ENCODE results near the gene ADAM17. TPM values are rescaled to one million over a fixed set of nuclear protein-coding genes. Genes with fewer than 3 reads are reported as not detected.

Gene ADAM17
- polyA plus RNA-seq, 1 donor (not counting 4 experiments of a cell fraction or from before 2014, with no cell fraction given), result 13.3 TPM

GRCh38 chr2:9582624-9583023 is 27.0 kb upstream of the ADAM17 start:
- Histone ChIP-seq H3K9me1 (ENCODE audit: control insufficient read depth, extremely low read depth, insufficient read depth, low read length) (peaks cover 4% of the 10 kb centered on the region), H2AFZ (ENCODE audit: control insufficient read depth, low read length) (no peak overlapping the region), H3K27ac (ENCODE audit: control insufficient read depth, insufficient read depth, low read length) (no peak overlapping the region), H3K4me1 (ENCODE audit: control insufficient read depth, extremely low read depth, insufficient read depth, low read length) (no peaks in the 10 kb centered on the region), H3K4me3 (ENCODE audit: control insufficient read depth in 2 of 3, extremely low read depth in 1 of 3, insufficient read depth in 2 of 3, low read depth in 1 of 3, low read length in 3 of 3) (no peak overlapping the region), H3K27me3 (ENCODE audit: control insufficient read depth, extremely low read depth, insufficient read depth, low read length) (no peaks in the 10 kb centered on the region), H4K20me1 (ENCODE audit: control insufficient read depth, extremely low read depth, insufficient read depth, low read length) (no peaks in the 10 kb centered on the region), H3K9ac (ENCODE audit: control insufficient read depth, extremely low read depth, insufficient read depth, low read length) (no peak overlapping the region), H3K36me3 (ENCODE audit: control insufficient read depth in 2 of 2, extremely low read depth in 1 of 2, insufficient read depth in 2 of 2, low read length in 2 of 2) (peaks cover 14 to 15% of the 10 kb centered on the region in 2 experiments), H3K4me2 (ENCODE audit: control insufficient read depth, extremely low read depth, insufficient read depth, low read depth, low read length) (no peak overlapping the region), H3K79me2 (ENCODE audit: control insufficient read depth, insufficient read depth, low read length) (peaks cover 10% of the 10 kb centered on the region), H3K9me3 (ENCODE audit: control insufficient read depth, low read depth, low read length) (no peaks in the 10 kb centered on the region)
- DNase-seq (ENCODE audit: low read depth, low spot score) (no peak), FAIRE-seq (no peak)
- TF ChIP-seq CTCF (optimal IDR thresholded peaks at IDR 0.05 in 1 of 3, IDR thresholded peaks at IDR 0.05 in 1 of 3, conservative IDR thresholded peaks at IDR 0.05 in 1 of 3; ENCODE audit: extremely low read depth in 1 of 3, insufficient read depth in 2 of 3, low read length in 3 of 3) (no peak), EZH2 (IDR thresholded peaks at IDR 0.05; ENCODE audit: low read length) (no peak)
- dilution Hi-C loops (cut with MboI; ENCODE audit: extremely low pct_ligation_motif_present, low sequenced_read_pairs), result no loop called here

GRCh38 chr2:9578467-9579235 is 23.0 kb upstream of the ADAM17 start:
- H3K27ac ChIP-seq (ENCODE audit: control insufficient read depth, insufficient read depth, low read length), result no peak overlapping the region
- H4K20me1 ChIP-seq (ENCODE audit: control insufficient read depth, extremely low read depth, insufficient read depth, low read length), result no peaks in the 10 kb centered on the region
- H3K36me3 ChIP-seq (ENCODE audit: control insufficient read depth in 2 of 2, extremely low read depth in 1 of 2, insufficient read depth in 2 of 2, low read length in 2 of 2), result peaks cover 3 to 5% of the 10 kb centered on the region in 2 experiments
- FAIRE-seq, result no peak
- TF ChIP-seq CTCF (optimal IDR thresholded peaks at IDR 0.05 in 1 of 3, IDR thresholded peaks at IDR 0.05 in 1 of 3, conservative IDR thresholded peaks at IDR 0.05 in 1 of 3; ENCODE audit: extremely low read depth in 1 of 3, insufficient read depth in 2 of 3, low read length in 3 of 3) (no peak), EZH2 (IDR thresholded peaks at IDR 0.05; ENCODE audit: low read length) (no peak)
- no peak overlapping the region for H3K4me3 ChIP-seq (ENCODE audit: control insufficient read depth in 2 of 3, extremely low read depth in 1 of 3, insufficient read depth in 2 of 3, low read depth in 1 of 3, low read length in 3 of 3)
- H3K9me3 ChIP-seq (ENCODE audit: control insufficient read depth, low read depth, low read length), result no peaks in the 10 kb centered on the region
- no peak overlapping the region for H2AFZ ChIP-seq (ENCODE audit: control insufficient read depth, low read length)
- no peak overlapping the region for H3K9ac ChIP-seq (ENCODE audit: control insufficient read depth, extremely low read depth, insufficient read depth, low read length)
- no peaks in the 10 kb centered on the region for H3K4me1 ChIP-seq (ENCODE audit: control insufficient read depth, extremely low read depth, insufficient read depth, low read length)
- no peak overlapping the region for H3K4me2 ChIP-seq (ENCODE audit: control insufficient read depth, extremely low read depth, insufficient read depth, low read depth, low read length)
- dilution Hi-C loops (cut with MboI; ENCODE audit: extremely low pct_ligation_motif_present, low sequenced_read_pairs), result no loop called here
- H3K79me2 ChIP-seq (ENCODE audit: control insufficient read depth, insufficient read depth, low read length), result peaks cover 2% of the 10 kb centered on the region
- H3K27me3 ChIP-seq (ENCODE audit: control insufficient read depth, extremely low read depth, insufficient read depth, low read length), result no peaks in the 10 kb centered on the region
- no peaks in the 10 kb centered on the region for H3K9me1 ChIP-seq (ENCODE audit: control insufficient read depth, extremely low read depth, insufficient read depth, low read length)
- DNase-seq (ENCODE audit: low read depth, low spot score), result no peak

Measured in keratinocyte (primary cell).